Ramos (cell line): ENCODE data around the gene HMCN2.
"Not testable (repeated sequence)": the region's sequence is repeated elsewhere in the genome, so short reads cannot be mapped to it uniquely, and the experiment has no call there.

Source experiments
- in situ Hi-C: fragments of 300-500 bp; cut with MboI; formaldehyde crosslinking; loops from one replicate; pipeline ENCODE4 v1.14.3; 2022; ENCODE audit warnings: low sequenced_read_pairs; ENCODE audit not compliant: unreplicated experiment

HMCN2 gene

GRCh38 chr9:130424595-130425454 is 159.3 kb downstream of the HMCN2 start:
- in situ Hi-C loops = no loop called here

GRCh38 chr9:130425741-130426466 is 160.3 kb downstream of the HMCN2 start:
- in situ Hi-C loops = no loop called here

- in situ Hi-C loops = no loop called here
These were observed 160.9 kb downstream of the HMCN2 start for GRCh38 chr9:130426467-130426773.

- in situ Hi-C loops = no loop called here
These were observed 161.3 kb downstream of the HMCN2 start for GRCh38 chr9:130426883-130427282.

GRCh38 chr9:130427326-130427725 is 161.8 kb downstream of the HMCN2 start:
- in situ Hi-C loops = no loop called here

- in situ Hi-C loops = no loop called here
These were observed 162.6 kb downstream of the HMCN2 start for GRCh38 chr9:130428086-130428665.

- in situ Hi-C loops = no loop called here
These were observed 163.8 kb downstream of the HMCN2 start for GRCh38 chr9:130429381-130429780.

GRCh38 chr9:130429831-130430230 is 164.3 kb downstream of the HMCN2 start:
- in situ Hi-C loops = no loop called here

GRCh38 chr9:130430232-130430631 is 164.7 kb downstream of the HMCN2 start:
- in situ Hi-C loops = no loop called here

- in situ Hi-C loops = no loop called here
These were observed 165.4 kb downstream of the HMCN2 start for GRCh38 chr9:130430734-130431535.

GRCh38 chr9:130431536-130432303 is 166.2 kb downstream of the HMCN2 start:
- in situ Hi-C loops = no loop called here

GRCh38 chr9:130432362-130432761 is 166.8 kb downstream of the HMCN2 start:
- in situ Hi-C loops = no loop called here

- in situ Hi-C loops = no loop called here
These were observed 167.2 kb downstream of the HMCN2 start for GRCh38 chr9:130432796-130433167.

- in situ Hi-C loops = no loop called here
These were observed 167.8 kb downstream of the HMCN2 start for GRCh38 chr9:130433168-130433946.

GRCh38 chr9:130433947-130434262 is 168.3 kb downstream of the HMCN2 start:
- in situ Hi-C loops = no loop called here

GRCh38 chr9:130434656-130435055 is 169.1 kb downstream of the HMCN2 start:
- in situ Hi-C loops = not testable (repeated sequence)

- in situ Hi-C loops = no loop called here
These were observed 171.6 kb downstream of the HMCN2 start for GRCh38 chr9:130437011-130437789.

- in situ Hi-C loops = no loop called here
These were observed 172.9 kb downstream of the HMCN2 start for GRCh38 chr9:130438382-130438981.
